Activated effector memory CD4-positive, alpha-beta T cell treated with Interleukin-2 at 50 U/mL for 16 hours (primary cell): ENCODE results near the gene RBBP8NL.

Experiments used
- DNase-seq: peaks from one replicate; pipeline ENCODE4 v3.0.0-alpha.2; 2020

Gene RBBP8NL

DNA sequence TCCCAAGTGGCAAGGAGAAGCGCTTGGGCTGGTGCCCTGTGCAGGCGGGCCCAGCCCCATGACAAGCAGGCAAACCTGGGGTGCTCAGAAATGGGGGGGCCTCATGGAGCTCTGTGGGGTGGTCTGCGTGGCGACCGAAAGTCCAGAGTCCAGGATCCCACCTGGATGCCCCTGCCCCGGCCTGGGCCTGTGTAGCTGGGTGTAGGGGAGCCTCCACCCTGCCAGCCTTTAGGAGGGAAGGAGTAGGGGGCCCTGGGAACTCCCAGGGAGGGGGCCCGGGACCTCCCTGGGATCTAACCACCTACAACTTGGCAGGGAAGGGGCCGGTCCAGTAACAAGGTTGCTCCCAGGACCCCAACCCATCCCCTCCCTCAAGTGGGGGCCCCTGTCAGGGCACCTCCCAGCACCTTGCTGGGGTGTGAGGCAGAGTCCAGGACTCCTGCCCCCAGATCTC is 55.7 kb downstream of the RBBP8NL start:
- DNase-seq = no peak

DNA sequence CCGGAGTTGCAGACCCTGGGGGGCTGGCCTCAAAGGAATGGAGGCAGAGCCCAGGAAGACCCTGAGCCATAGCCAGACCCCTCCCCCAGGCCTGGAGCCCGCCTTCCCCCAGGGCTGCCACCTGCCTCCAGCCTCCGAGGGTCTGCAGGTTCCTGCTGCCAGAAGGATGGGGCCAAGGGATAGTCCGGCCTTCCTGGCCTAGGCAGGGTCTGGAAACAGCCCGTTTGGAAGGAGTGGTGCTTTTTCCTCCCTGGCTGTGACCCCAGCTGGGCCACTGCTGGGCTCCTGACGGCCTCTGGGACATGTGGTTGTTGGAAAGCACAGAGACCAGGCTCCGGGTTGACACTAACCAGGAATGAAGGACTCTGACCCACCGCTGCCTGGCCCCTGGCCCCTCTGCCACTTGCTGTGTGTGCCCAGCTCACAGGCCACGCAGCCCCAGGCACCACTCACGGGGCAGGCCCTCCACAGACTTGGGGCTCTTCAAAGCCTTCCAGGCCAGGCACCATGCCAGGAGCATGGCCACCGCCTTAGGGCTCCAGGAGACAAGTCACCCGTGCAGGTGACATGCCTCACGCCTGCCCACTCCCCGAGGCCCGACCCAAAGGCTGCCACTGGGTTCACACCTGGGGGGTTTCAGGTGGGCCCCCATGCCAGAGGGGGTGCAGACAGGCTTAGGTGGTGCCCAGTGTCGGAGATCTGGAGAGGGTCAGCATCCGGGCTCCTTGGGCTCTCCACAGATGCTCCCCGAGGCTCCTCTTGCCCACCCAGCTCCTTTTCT is 56.3 kb downstream of the RBBP8NL start:
- no peak for DNase-seq

DNA sequence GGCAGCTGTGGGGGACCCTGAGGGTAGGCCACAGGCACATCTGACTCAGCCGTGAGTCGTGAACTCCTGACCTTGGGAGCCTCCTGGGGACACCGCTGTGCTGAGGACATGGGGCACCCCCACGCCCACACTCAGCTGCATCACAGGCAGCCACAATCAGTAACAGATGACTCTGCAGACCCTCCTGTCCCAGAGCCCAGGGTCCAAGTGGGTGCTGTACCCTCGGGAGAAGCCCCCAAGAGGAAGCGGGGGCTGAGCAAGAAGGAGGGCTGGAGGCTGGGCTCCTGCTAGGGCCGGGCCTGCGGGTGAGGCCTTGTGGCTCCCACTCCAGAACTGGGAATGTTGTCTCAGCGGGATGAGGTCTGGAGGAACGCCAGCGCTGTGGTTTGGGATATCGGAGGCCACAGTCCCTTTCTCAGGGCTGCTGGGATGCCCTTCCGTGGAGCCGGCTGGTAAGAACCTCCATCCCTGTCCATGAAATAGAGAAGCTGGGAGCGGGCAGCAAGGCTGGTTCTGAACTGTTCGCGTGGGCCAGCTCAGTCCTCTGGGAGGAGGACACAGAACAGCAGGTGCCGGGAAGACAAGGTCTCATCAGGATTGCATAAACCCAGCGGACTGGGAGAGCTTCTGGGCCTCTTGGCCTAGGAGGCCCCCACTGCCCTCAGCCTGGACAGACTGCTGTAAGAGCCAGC is 57.1 kb downstream of the RBBP8NL start:
- no peak for DNase-seq

DNA sequence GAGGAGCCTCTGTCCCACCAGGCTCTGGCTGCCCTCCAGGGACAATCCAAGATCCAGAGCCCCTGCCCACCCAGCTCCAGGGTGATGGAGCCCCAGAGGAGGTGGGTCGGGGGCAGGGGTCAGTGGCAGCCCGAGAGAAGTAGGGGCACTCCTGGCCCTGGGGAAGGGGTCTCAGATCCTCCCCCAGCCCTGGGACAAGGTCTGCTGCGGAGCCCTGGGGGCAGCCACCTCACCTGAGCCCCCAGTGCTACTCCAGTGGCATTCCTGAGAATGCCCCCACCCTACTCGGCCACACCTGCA is 57.6 kb downstream of the RBBP8NL start:
- no peak for DNase-seq

DNA sequence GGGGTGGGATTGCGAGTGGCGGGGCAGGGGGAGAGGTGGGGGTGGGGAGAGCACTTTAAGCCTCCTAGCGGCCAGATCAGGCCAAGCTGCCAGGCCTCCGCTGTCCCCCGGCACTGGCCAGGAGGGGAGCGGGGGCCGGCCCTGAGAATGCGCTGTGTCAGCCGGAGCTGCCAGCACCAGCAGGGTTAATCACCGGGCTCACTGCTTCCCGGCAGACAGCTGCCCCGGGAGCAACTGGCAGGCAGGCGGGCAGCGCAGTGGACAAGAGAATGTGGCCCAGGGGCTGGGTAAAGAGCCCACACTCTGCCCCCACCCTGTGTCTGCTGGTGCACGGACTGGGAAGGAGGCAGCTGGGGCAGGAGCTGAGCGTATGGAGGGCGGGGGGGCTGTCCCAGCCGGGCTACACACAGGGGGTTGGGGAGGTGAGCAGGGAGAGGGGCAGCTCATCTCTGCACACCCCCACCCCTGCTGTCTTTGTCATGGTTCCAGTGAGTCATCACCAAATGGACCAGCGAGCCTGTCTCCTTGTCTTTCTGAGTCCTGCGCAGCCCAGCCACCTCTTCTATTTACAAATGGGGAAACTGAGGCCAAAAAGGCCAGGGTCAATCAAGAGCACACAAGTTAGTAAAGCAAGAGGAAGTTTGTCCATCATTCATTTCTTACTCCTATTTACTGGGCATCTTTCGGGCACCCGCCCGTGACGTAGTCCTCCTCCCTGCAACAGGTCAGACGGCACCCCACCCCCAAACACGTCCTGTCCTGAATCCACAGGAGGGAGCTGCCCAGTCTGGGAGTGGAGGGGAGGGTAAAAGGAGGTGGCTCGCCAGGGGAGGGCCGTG is 58.1 kb downstream of the RBBP8NL start:
- no peak for DNase-seq

DNA sequence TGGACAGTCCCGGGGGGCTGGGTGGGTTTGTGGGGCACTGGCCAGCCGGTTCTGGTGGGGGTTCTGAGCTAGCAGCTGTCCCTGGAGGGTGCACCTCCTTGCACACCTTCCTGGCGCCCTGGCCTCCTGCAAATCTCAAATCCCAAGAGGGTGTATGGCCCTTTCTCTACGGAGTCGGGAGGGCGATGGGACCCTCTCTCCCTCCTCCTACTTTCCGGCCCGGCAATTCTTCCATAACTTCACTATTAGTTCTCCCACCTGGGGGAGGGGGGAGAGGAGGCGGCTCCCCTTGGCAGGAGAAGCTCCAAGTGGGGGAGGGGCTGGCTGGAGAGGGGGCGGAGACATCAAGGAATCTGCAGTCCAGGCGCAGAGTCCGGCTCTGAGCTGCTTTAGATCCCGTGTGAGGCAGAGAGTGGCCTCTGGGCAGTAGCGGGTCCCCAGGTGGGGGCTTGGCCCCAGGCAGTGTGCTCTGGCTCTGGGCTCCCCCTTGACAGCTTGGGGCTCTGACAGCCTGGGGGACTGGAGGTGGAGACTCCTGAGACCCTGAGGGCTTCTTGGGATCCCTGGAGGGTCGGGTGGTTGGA is 58.9 kb downstream of the RBBP8NL start:
- DNase-seq = no peak

DNA sequence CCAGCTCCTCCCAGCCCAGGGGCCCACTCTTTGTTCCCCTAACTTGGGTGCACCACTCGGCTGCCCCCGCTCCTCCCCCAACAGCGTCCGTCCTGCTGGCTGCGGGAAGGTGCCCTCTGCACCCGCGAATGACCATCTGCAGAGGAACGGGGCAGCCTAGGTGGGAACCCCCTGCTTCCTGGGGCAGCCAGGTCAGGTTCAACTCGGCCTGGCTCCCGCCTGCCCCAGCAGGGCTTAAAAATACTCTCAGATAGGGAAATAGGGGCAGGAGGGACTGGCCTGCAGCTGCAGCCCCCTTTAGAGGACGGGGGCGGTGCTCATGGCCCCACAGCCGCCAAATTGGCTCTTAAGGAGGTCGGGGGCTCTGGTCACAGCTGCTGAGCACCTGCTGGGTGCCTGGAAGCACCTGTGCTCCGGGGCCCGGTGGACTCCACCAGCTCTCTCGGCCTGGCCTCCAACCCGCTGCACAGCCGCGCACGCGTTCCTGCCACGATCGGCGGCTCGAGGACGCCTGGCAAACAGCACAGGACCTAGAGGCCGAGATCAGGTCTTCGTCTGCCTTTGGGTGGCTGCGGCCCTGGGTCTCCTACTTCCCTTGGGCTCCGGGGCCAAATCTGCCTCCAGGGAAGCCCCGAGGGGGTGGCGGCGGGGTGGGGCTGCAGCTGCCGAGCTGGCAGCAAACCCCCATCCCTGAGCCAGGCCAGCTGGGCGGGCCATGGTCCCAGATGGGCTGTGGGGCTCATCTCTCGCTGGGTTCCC is 59.5 kb downstream of the RBBP8NL start:
- DNase-seq = no peak

DNA sequence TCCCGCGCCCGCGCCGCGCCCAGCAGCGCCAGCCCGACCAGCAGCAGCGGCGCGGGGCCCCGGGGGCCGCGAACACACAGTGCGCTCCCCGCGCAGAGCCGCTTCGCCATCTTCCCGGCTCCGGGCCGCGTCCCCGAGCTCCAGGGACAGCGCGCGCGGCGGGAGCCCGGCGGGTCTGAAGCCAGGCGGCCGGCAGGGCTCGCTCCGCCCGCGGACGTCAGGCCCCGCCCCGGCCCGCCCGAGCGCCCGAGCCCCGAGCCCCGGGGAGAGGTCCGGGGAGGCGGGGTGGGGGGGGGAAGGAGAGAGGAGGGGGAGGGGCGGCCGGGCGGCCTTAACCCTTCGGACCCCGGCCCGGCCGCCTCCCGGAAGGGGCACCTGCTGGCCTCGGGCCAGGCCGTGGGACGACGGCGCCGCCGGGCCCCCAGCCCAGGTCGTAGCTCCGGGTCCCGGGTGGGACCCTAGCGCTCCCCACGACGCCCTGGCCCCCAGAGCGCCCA is 60.2 kb downstream of the RBBP8NL start, which contains the start of gene LAMA5:
Gene LAMA5, minus strand, starts transcription at position 177 of the 497 bp plus-strand sequence. Its CDS starts 67 bp downstream, at position 110.
- DNase-seq = no peak

DNA sequence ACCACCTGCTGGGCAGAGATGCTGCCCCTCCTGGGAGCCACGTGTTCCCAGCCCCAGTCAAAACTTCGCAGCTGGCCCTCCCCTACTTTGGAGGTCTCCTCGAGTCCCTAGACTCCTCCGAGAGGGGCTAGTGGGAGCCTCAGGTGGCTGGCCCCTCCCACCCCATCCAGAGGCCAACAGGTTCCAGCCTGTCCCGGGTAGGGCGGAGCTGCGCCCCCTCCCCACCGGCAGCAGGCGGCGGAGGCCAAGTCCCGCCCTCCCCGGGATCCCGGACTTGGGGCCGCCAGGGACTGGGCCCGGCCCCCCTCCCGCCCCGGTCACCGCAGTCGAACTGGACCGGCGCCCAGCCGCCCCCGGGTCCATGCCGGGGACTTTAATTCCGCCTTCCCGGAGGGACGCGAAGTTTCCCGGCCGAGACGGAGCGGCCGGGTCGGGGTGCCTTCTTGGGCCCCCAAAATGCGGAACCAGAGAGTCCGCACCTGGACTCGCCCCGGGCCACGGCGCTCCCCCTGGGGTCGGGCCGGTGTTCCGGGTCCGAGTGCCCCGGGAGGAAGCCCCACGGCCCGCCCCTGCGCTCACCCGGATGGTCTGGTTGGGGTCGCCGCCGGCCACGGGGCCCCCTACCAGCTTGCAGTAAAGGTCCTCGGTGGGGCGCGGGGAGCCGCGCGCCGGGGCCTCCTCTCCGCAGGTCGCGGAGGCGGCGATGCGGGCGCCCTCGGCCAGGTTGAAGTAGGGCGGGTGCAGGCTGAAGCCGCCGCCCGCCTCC is 60.8 kb downstream of the RBBP8NL start:
- DNase-seq = no peak

DNA sequence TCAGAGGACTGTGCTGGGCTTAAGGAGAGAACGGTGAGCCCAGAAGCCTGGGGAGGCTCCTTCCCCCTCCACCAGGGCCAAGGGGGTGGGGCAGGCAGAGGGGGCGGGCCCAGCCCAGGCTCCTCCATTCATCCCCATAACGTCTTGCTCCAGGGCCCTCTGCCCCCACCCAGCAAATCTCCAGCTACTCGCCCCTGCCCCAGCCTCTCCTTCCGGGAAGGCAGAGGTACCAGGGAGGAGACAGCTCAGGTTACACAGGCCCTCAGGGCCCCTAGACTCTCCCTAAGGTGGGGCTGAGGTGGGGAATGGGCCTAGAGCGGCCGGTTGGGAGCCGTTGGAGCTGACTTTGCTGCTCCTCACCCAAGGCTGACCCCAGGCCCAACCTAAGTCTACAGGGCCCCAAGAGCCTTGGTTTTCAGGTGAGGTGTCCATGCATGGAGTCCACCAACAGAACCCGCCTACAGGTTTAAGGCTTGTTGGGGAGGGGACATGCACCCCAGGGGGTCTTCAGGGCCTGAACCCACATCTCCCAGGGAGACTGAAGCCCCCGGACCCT is 61.4 kb downstream of the RBBP8NL start:
- DNase-seq = no peak

DNA sequence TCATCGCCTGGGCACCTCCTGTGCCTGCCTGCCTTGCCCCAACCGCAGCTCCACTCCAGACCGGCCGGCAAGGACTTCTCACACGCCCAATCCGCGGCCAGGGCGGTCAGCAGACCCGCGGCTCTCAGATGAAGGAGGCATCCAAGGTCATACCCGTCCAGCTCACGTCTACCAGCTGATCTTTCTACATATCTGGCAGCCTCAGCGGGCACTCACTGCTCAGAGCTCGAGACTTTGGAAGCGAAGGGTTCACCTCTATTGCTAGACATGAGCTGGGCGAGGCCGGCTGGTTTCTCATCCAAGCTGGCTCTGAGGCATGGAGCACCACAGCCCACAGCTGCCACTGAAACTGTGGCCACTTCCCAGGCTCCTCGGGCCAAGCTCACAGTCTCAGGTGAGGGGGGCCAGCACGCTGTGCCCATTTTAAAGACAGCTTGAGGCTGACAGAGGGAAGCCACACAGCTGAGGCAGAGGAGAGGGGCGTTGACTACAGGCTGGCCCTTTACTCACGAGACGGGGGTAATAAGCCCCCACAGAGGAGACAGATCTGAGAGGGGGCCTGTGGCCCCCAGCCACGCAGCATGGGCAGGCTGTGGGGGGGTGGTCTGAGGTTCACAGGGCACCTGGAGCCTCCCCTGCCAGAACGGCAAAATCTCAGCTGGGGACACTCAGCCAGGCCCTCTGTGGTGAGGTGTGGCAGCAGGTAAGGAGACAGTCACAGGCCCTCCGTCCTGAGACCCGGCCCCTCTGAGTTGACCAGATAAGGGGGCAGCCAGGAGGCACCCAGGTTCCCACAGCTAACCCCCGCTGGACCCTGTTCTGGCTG is 62.2 kb downstream of the RBBP8NL start:
- DNase-seq = no peak

DNA sequence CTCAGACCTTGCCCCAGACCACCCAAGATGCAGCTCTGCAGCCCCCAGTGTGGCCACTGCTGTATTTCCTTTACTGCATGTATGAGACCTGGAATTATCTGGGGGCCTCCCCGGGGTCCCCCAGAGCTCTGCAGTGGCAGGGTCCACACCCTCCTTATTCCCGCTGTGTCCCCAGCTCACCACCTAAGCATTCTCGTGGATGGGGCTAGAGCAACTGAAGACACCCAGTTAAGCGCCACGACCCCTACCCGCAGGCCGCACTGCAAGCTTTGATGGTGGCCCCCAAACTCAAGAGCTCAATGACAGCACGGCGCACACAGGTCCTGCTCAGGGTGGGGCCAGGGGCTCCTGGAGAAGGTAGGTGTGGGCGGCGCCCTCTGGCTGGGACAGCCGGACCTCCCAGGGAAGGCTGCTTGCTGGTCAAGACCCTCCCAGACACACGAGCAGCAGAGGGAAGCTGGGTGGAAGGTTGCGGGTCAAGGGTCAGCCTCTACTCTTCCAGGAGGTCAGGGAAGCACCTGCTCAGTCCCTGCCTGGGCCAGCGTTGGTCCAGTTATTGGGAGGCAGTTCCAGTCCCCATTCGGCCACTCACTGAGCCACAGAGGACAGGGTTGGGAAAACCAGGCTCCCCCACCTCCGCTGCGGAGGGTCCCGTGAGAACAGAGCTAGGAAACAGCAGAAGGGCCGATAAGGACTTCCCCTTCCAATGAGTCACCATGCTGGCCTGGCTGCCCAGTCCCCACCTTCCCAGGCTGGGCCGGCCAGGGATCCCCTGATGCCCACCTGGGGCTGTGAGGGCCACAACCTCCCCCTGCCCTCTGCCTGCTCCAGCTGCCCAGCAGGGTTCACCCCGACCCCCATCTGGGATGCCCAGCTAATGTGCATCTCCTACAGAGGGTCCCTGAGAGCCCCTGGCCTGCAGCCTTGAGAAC is 63.2 kb downstream of the RBBP8NL start:
- no peak for DNase-seq

DNA sequence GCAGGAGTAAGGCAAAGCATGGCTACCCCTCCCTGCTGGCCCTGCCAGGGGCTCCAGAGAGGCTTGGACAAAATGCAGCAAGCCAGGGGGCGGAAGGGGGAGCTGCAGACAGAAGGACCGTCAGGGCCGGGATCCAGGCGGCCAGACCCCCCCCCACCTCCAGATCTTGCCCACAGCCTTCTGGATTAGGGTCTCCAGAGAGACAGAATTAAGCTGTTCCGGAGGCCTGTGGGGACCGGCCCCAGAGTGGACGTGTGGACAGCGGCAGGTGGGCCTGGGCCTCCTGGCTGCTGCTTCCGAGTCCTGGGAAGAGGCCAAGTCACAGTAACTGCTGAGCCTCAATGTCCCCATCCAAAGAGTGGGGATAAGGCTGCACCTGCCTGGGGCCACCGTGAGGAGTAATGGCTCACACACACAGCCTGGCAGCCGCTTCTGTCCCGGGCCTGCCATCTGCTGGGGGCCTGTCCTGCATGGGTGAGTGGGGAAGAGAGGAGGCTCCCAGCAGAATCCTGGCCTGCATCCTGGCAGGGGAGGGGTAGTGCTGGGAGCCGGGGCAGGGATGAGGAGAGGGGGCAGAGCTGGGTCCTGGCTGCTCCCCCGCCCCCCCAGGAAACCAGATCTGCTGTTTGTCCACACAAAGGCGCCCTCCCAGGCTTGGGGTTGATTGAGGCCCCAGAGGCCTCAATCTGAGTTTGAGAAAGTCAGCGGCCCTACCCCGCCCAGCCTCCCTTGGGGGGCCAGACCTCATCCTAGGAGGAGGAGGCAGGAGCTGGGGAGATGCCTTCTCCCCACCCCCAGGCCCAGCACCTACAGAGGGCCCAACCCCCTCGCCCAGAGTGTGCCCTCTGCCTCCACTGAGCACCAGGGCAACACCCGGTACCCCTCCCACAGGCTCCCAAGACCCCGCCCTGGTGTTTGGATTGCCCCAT is 64.1 kb downstream of the RBBP8NL start:
- no peak for DNase-seq

DNA sequence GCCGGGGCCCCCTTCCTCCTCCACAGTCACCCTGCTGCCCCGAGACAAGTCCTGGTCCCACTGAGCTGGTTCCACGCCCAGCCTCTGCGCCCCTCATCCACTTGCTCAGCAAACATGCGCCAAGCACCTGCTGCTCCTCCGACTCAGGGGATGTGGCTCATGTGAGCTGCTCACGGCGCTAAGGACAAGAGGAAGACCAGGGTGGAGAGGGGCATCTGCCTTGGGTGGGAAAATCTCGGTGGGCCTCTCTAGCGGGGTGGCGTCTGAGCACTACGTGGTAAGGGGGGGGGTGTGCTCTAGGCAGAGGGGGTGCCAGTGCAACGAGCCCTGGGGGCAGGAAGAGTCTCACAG is 64.8 kb downstream of the RBBP8NL start:
- no peak for DNase-seq

DNA sequence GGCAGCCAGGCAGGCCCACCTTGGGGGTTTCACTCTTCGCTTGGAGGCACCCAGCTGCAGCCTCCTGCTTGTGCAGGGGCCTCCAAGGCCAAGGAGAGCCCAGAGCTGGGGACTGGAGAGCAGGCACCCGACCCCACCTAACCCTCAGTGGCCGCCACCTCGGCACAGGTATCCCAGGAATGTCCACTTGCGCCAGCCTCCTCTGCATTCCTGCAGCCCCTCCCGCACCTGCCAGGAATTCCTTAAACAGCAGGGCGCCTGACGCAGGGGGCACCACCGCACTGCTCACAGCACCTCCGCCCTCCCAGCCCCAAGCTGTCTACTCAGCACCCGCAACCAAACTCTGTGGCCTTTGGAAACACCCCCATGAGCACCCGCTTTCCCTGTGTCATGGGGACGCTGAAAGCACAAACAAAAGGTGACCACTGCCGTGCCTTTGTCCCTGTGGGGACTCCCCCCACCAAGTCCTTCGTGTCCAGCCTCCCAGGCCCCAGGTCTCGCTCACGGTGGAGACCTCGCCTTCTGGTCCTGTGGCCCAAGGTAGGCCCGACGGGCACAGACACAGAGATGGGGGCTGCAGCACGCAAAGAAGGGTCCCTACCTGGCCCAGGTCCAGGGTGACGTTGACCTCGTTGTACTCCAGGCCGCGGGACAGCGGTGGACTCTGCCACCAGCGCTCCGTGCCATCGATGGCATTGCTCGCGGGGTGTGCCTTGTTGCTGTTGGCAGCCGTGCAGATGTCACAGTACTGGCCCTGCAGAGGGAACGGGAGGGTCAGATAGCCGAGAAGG is 65.3 kb downstream of the RBBP8NL start:
- no peak for DNase-seq

DNA sequence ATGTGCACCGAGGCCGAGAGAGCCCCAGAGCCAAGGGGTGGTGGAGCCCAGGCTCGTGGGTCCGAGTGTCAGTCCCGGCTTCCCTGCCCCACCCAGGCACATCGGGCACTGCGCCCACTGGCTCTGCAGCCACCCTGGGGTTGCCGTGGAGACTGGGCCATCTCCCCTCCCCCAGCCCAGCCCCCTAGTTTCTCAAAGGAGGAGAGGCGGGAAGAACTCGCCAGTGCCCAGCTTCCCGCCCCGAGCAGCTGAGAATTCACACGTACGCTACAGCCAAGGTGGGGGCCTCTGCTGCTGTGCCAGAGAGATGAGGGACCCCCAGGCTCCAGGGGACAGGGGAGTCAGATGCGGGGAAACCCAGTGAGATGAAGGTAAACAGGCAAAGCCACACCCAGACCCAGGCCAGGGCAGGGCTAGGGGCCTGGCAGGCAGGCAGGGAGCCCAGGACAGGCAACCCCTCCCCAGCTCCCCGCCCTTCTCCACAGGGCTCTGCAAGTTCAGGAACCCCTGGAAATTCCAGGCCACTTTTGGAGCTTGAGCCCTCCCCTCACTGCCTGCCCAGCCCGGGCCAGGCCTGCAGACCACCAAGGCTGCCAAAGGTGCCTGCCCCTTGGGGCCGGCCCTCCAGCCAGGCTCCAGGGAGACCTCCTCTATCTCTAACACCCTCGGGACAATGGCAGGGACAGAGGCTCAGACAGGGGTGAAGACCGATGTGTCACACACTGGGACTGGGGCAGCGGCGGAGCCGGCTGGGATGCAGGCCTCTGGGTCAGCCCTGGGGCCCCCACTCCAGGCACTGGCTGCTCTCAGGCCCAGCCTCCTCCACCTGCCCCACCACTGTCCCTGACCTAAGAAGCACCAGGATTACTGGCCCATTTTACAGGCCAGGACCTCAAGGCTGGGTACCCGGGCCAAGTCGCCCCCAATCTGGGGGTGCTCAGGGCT is 66.2 kb downstream of the RBBP8NL start:
- no peak for DNase-seq
